GM19395 (cell line): ENCODE measurements around the gene EGFL8.
"Not testable (repeated sequence)": the region's sequence is repeated elsewhere in the genome, so short reads cannot be mapped to it uniquely, and the experiment has no call there.

Source experiments
- ATAC-seq: cut with Tn5 transposase; IDR thresholded peaks from one replicate; pipeline ENCODE4 v1.9.1; 2021; ENCODE audit warnings: mild to moderate bottlenecking, moderate library complexity; ENCODE audit not compliant: unreplicated experiment

EGFL8 gene

GRCh38 chr6:32164295-32164694 is at the start of gene EGFL8:
EGFL8 (plus strand) TSS chr6:32164595; CDS start chr6:32166166, 1,571 bp downstream.
- no peak for ATAC-seq

- ATAC-seq: no peak
These were observed 49.6 kb upstream of the EGFL8 start for GRCh38 chr6:32114796-32115195.

GRCh38 chr6:32115623-32116022 is 48.8 kb upstream of the EGFL8 start:
- ATAC-seq: no peak

GRCh38 chr6:32116674-32117073 is 47.7 kb upstream of the EGFL8 start:
- ATAC-seq: no peak

DNA sequence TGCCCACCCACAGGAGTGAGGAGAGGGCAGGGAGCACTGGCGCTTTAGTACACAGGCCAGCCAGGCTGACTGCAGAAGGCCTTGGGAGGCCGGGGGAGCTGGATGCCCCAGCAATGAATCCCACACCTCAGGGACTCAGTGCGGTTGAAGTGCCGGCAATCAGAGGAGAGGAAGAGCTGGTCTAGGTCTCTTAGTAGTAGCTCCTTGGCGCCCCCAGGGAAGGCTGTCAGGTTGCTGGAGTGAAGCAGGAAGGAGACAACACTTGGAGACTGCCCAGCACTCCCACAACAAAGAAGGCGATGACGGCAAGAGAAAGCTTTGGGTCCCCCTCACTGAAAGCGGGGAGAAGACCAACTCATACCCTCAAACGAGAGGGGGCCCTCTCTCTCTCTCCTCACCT is 46.9 kb upstream of the EGFL8 start:
- no peak for ATAC-seq

GRCh38 chr6:32118782-32119628 is 45.4 kb upstream of the EGFL8 start:
- ATAC-seq: no peak

DNA sequence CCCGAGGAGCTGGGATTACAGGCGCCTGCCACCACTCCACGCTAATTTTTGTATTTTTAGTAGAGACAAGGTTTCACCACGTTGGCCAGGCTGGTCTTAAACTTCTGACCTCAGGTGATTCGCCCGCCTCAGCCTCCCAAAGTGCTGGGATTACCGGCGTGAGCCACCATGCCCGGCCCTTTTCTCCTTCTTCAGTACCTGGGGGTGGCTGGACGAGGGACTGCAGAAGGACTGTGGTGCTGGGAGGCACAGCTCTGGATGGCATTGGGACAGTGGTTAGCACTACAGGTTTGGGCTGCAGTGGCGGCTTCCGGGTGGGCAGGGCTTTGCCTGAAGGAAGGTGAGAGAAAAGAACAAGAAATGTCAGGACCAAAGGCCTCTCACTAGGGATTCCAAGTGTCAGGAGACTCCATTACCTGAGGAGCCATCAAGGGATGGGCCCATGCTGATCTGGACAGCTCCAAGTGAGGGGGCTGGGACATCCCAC is 43.8 kb upstream of the EGFL8 start:
- ATAC-seq: no peak

DNA sequence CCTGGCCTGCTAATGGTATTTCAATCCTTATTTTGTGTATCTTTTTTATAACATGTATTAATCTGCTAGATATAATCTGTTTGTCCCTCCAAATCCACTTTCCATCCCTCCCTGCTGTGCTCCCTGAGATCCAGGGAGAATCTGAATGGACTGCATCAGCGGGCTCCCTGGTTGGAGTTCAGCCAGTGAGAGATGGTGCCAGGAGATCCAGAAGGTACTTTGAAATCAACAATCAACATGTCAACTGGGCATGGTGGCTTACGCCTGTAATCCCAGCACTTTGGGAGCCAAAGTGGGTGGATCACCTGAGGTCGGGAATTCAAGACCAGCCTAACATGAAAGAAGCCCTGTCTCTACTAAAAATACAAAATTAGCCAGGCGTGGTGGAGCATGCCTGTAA is 40.7 kb upstream of the EGFL8 start:
- ATAC-seq: no peak

DNA sequence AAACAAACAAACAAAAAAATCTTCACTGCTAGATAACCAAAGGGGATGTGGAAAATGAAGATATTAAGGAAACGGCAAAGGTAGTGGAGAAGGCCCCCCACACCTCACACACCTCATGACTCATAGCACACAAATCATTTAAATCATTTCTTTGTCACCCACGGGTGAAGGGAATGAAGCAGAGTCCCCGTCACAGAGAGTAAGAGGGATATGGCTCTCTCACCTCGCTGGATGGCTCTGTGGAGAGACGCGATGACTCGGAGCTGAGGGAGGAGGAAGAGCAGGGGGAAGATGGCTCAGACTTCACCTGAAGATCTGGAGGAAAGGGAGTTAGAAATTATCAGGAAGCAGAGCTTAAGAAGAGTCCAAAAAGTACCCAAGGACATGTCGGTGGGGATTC is 37.5 kb upstream of the EGFL8 start:
- ATAC-seq: no peak

DNA sequence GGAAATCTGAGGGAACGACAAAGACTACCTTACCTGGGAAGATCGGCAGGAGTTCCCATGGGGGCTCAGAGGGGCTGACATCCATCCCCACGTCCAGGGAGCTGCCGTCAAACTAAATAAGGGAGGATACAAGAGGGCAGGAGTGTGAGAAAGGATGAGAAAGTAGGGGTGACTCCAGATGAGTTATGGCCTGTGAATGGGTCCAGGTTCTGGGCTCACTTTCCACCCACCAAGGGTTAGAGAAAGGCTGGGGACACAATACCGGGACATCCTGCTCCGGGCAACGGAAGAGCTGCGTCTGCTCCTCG is 37.0 kb upstream of the EGFL8 start:
- ATAC-seq: no peak

GRCh38 chr6:32127717-32128592 is 36.4 kb upstream of the EGFL8 start, which contains the start of gene ATF6B:
ATF6B (minus strand) TSS chr6:32128246; CDS start chr6:32128207, 39 bp downstream.
- peak; percentile 88 for ATAC-seq

- ATAC-seq: no peak
These were observed 35.6 kb upstream of the EGFL8 start for GRCh38 chr6:32128751-32129296.

DNA sequence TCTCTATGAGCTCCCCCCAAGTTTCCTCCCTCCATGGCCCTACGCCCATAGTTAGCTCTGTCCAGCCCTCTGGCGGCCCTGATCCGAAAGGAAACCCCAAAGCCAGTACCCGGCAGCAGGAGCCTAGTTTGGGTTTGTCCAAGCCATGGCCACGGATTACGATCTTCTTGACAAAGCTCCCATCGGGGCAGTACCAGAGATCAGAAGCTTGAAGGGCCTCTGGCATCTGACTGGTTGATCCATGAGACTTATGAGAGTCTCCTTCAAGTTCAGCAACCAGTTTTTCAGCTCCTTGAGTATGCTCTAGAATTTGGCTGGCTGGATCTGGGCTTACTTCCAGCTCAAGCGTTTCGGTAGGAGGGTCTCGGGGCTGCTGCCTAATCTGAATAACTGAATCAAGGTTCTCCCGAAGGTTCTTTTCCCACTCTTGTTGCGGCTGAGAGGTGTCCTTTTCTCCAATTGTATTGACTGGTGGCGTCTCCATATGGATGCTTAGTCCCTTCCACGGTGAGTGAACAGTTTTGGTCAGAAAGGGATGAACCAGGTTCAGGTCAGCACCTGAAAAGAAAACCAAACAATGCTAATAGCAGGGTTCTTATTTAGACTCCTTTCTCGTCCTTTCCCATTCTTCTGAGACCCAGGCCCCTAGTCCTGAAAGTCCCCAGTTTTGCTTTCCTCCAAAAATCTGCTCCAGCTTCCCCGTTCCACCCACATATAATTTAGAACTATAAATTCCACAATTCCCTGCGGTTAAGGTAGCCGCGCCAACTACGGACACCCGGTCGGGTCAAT is 34.9 kb upstream of the EGFL8 start:
- ATAC-seq: no peak

- ATAC-seq: no peak
These were observed 32.9 kb upstream of the EGFL8 start for GRCh38 chr6:32131439-32131948.

DNA sequence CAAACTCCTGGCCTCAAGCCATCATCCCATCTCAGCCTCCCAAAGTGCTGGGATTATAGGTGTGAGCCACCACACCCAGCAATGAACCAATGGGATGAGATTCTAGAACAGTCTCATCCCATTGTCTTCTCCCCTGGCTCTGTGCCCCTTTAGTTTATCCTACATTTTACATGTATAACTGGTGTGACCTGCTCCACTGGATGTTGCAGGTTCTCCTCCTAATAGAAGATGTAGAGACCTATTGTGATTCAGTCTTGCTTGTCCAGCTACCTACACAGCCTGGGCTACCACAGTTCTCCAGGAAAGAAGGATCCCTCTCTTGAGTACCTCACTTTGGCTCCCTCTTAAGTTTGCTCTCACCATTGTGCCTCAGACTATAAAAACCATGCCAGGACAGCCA is 32.3 kb upstream of the EGFL8 start:
- no peak for ATAC-seq

DNA sequence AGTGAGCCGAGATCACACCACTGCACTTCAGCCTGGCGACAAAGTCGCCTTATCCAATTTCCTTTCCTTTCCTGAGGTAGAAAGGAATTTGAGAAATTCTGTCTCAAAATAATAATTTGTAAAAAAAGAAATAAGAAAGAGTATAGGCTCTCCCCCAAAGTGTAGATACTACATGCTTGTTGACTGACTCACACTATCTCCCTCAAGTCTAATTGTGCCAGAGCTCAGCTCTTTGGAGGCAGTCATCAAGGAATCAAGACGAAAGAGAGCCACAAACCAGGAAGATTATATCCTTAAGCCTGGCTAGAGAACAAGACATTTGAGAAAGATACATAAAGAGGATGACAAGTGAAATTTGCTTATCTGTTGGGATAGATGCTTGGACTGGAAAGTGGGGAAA is 30.6 kb upstream of the EGFL8 start:
- ATAC-seq: no peak

- ATAC-seq: no peak
These were observed 26.9 kb upstream of the EGFL8 start for GRCh38 chr6:32137454-32137853.

DNA sequence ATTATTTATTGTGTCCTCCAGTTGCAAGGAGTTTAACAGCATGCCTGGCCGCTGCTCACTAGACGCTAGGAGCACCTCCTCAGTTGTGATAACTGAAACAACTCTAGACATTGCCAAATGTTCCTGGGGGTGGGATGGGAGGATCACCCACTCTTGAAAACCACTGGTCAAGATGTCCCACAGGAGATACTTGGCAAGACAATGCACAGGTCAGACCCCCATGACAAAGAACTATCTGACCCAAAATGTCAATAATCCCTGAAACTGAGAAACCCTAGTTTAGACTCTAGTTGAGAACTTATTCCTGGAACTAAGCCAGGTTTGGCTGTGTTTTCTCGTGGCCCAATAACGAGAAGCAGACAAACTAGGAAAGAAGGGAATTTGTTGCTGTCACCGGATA is 24.8 kb upstream of the EGFL8 start:
- ATAC-seq: no peak

GRCh38 chr6:32140420-32141046 is 23.9 kb upstream of the EGFL8 start:
- ATAC-seq: no peak

DNA sequence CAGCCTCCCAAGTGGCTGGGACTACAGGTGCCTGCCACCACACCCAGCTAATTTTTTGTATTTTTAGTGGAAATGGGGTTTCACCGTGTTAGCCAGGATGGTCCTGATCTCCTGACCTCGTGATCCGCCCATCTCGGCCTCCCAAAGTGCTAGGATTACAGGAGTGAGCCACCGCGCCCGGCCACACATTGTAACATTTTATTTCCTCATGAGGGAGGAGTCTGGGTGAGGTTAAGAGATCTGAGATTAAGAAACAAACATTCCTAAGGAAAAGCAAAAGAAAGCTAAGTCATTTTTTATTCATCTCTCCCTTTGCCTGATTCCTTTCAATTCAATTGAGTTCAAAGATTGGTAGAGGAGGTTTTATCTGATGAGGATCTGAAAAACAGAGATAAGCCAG is 20.2 kb upstream of the EGFL8 start:
- not testable (repeated sequence) for ATAC-seq
